Measurements from ENCODE around the gene BCOR.

GRCh38 chrX:40144576-40144975, 46.8 kb upstream of the BCOR start:
- TF ChIP-seq TAF1 (IDR thresholded peaks at IDR 0.05; ENCODE audit: low read depth): no peak
- TF ChIP-seq TEAD4 (IDR thresholded peaks at IDR 0.05): no peak
- TF ChIP-seq EP300 (IDR thresholded peaks at IDR 0.05; ENCODE audit: borderline replicate concordance): no peak
- no peak for TF ChIP-seq RAD21 (IDR thresholded peaks at IDR 0.05; ENCODE audit: low read depth)
- TF ChIP-seq REST (IDR thresholded peaks at IDR 0.05; ENCODE audit: low read depth): no peak
- no peak for TF ChIP-seq TCF12 (IDR thresholded peaks at IDR 0.05; ENCODE audit: low read depth)
- TF ChIP-seq CEBPB (IDR thresholded peaks at IDR 0.05): no peak

Measured in Ishikawa (cell line).